ENCODE results near the gene EIF2AK3.

- TF ChIP-seq CTCF (IDR thresholded peaks at IDR 0.05): no peak
- TF ChIP-seq POLR2A (IDR thresholded peaks at IDR 0.05): no peak
- TF ChIP-seq POLR2AphosphoS5 (IDR thresholded peaks at IDR 0.05): no peak
These were observed 84.6 kb downstream of the EIF2AK3 start for GRCh38 chr2:88542668-88543067.

Measured in stomach (tissue), 4 donors.